ENCODE measurements around the gene PAPLN. TPM values are rescaled to one million over a fixed set of nuclear protein-coding genes. Genes with fewer than 3 reads are reported as not detected.
A peak's percentile ranks its signal among the peaks of the same experiment; 100 is the strongest.

The PAPLN gene
- total RNA-seq, 1 experiment from 2014 or later: 0.40 TPM

DNA sequence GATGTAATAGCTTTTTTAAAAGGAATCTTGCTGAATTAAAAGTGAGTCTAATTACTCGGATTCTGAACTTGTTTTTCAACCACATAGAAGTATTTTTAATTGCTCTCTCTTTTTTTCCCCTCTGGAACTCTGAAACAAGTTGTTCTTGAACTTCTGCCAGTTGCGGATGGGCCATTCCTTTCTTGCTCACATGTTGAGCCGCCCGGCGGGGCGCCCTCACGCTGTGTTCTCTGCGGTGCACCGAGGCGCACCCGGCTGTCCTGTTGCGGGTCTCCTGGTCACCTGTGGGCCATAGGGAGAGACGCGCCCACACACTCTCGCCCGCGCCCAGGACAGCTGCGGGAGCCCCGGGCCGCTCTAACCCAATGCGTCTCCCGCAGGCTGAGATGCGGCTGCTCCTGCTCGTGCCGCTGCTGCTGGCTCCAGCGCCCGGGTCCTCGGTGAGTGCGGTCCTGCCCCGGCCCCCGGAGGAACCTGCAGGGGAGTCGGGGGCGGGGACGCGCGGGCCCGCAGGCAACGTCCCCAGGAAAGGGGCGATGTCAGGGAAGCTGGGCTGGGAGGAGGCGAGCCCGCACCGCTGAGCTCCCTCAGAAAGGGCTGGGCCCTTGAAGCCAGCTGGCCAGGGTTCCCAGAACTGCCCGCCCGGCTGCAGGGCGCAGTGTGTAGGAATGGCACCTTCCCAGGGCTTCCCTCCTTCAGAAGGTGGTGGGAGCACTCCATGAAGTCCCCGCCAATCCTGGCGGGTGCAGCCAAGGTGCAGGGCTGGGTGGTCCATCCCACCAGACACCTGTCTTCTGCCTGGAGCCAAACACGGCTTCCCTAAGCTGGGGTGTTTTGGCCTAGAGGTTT, 2.3 kb downstream of the PAPLN start:
- H3K27ac ChIP-seq (ENCODE audit: low read length): no peak overlapping the region
- H3K4me2 ChIP-seq (ENCODE audit: low read length): peak overlapping the region; percentile 91
- H3K9ac ChIP-seq (ENCODE audit: low read length): no peak overlapping the region
- H3K79me2 ChIP-seq (ENCODE audit: low read length): no peaks in the 10 kb centered on the region
- peak; percentile 12 for ATAC-seq
- H3F3A ChIP-seq (ENCODE audit: low read length, unreplicated experiment): no peaks in the 10 kb centered on the region
- H3K9me2 ChIP-seq (replicated peaks; ENCODE audit: low read length): no peaks in the 10 kb centered on the region
- peaks cover 30% of the 10 kb centered on the region for H3K4me1 ChIP-seq (ENCODE audit: insufficient read depth, low read length)
- no peaks in the 10 kb centered on the region for H3K36me3 ChIP-seq (ENCODE audit: low read depth, low read length)
- ChIA-PET POLR2A (ENCODE audit: unreplicated experiment) (interaction anchor here (0.5 to 0.6 kb wide), 2 partner anchors 117 to 224 kb away, joined by 3 read pairs; no protein-coding TSS in a partner anchor), CTCF (interaction anchor here (0.6 to 1.7 kb wide), 4 partner anchors 33 to 66 kb away, joined by 3 to 6 read pairs (median 4); no protein-coding TSS in a partner anchor)
- TF ChIP-seq, protein P1, sequence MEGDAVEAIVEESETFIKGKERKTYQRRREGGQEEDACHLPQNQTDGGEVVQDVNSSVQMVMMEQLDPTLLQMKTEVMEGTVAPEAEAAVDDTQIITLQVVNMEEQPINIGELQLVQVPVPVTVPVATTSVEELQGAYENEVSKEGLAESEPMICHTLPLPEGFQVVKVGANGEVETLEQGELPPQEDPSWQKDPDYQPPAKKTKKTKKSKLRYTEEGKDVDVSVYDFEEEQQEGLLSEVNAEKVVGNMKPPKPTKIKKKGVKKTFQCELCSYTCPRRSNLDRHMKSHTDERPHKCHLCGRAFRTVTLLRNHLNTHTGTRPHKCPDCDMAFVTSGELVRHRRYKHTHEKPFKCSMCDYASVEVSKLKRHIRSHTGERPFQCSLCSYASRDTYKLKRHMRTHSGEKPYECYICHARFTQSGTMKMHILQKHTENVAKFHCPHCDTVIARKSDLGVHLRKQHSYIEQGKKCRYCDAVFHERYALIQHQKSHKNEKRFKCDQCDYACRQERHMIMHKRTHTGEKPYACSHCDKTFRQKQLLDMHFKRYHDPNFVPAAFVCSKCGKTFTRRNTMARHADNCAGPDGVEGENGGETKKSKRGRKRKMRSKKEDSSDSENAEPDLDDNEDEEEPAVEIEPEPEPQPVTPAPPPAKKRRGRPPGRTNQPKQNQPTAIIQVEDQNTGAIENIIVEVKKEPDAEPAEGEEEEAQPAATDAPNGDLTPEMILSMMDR (conservative IDR thresholded peaks at IDR 0.05; ENCODE audit: low read depth, low read length): peak; percentile 25; the same call in 1 of the 2 replicates
- TF ChIP-seq EZH2phosphoT487 (IDR thresholded peaks at IDR 0.05; ENCODE audit: borderline replicate concordance, low read length) (peak; percentile 79; the same call in 1 of the 2 replicates), EZH2 (IDR thresholded peaks at IDR 0.05; ENCODE audit: low read length, unreplicated experiment) (peak; percentile 91)
- peak overlapping the region; percentile 77 for H2AFZ ChIP-seq (ENCODE audit: low read length)
- no TSS peak for BruUV-seq (replicated peaks)
- H3K9me3 ChIP-seq (ENCODE audit: low read length): no peaks in the 10 kb centered on the region
- intact Hi-C loops (cut with micrococcal nuclease): loop anchor here (2.0 kb wide), 3 partner anchors 41 to 181 kb away; partner anchors contain the start of gene RBM25
- peak overlapping the region; percentile 62 for H3K4me3 ChIP-seq (ENCODE audit: low read length)
- H3K27me3 ChIP-seq (ENCODE audit: low read length): peaks cover 50% of the 10 kb centered on the region
- peaks cover 5% of the 10 kb centered on the region; the same call in 1 of the 2 replicates for H4K20me1 ChIP-seq (ENCODE audit: low read length)
- peak; percentile 47 for DNase-seq

DNA sequence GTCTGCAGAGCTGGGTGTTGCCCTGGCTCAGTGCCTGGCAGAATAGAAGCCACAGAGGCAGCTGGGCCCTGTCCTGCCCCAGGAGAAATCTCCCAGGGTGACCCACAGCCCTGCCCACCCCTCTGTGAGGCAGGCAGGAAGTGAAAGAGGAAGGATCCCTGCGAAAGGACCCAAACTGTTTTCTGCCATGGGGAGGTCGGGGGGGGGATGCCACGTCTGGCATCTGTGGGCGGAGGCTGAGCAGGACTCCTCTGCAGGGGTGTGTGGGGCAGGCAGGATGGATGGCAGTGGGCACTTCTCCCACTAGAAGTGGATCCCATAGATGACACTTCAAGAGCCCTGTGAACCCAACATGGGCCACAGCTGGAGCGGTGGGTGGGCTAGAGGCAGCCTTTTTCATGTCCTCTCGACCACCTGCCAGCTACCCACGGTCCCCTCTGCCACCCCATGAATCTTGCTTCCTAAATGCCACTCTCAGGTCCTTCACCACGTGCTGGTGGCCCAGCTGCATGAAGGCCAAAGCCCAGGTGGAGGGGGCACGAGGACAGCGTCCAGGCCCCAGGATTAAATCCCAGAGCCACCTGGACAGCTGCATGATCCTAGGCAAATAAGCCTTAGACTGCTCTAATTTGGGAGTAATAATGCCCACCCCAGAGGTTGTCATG, 3.6 kb downstream of the PAPLN start:
- Histone ChIP-seq H2AFZ (ENCODE audit: low read length) (no peak overlapping the region), H3F3A (ENCODE audit: low read length, unreplicated experiment) (no peaks in the 10 kb centered on the region), H3K9me2 (replicated peaks; ENCODE audit: low read length) (no peaks in the 10 kb centered on the region), H3K4me1 (ENCODE audit: insufficient read depth, low read length) (peaks cover 30% of the 10 kb centered on the region), H3K79me2 (ENCODE audit: low read length) (no peaks in the 10 kb centered on the region), H3K27me3 (ENCODE audit: low read length) (peaks cover 38% of the 10 kb centered on the region), H3K27ac (ENCODE audit: low read length) (no peak overlapping the region), H3K36me3 (ENCODE audit: low read depth, low read length) (no peaks in the 10 kb centered on the region), H3K9ac (ENCODE audit: low read length) (no peak overlapping the region), H3K4me2 (ENCODE audit: low read length) (no peak overlapping the region), H3K9me3 (ENCODE audit: low read length) (no peaks in the 10 kb centered on the region), H4K20me1 (ENCODE audit: low read length) (peaks cover 5% of the 10 kb centered on the region; the same call in 1 of the 2 replicates), H3K4me3 (ENCODE audit: low read length) (no peak overlapping the region)
- BruUV-seq (replicated peaks): no TSS peak
- ATAC-seq: no peak
- ChIA-PET CTCF (no interaction called here), POLR2A (ENCODE audit: unreplicated experiment) (no interaction called here)
- no peak for TF ChIP-seq EZH2phosphoT487 (IDR thresholded peaks at IDR 0.05; ENCODE audit: borderline replicate concordance, low read length)
- TF ChIP-seq EZH2 (IDR thresholded peaks at IDR 0.05; ENCODE audit: low read length, unreplicated experiment): no peak
- TF ChIP-seq, protein P1 (conservative IDR thresholded peaks at IDR 0.05; ENCODE audit: low read depth, low read length): no peak
- intact Hi-C loops (cut with micrococcal nuclease): no loop called here
- DNase-seq: no peak
